ENCODE data around the gene S100A5. TPM values are rescaled to one million over a fixed set of nuclear protein-coding genes. Genes with fewer than 3 reads are reported as not detected.

The S100A5 gene
- total RNA-seq, 1 donor from 2014 or later = 0.39 TPM

- H3K4me1 Mint-ChIP-seq (ENCODE audit: low read depth, unreplicated experiment) = peaks cover 20% of the 10 kb centered on the region
- Histone ChIP-seq H3K4me2 (ENCODE audit: low read length) (no peak overlapping the region), H2AFZ (ENCODE audit: low read depth, low read length) (no peak overlapping the region), H3K4me3 (ENCODE audit: insufficient read depth, low read depth, low read length) (no peak overlapping the region), H3K9ac (ENCODE audit: low read length) (no peak overlapping the region), H3K27me3 (ENCODE audit: insufficient read depth, low read length) (no peaks in the 10 kb centered on the region), H3K4me1 (ENCODE audit: insufficient read depth, low read length) (peaks cover 4% of the 10 kb centered on the region), H4K20me1 (ENCODE audit: insufficient read depth, low read length) (no peaks in the 10 kb centered on the region), H3K9me3 (ENCODE audit: insufficient read depth, low read depth, low read length) (no peaks in the 10 kb centered on the region), H3K36me3 (ENCODE audit: insufficient read depth, low read length) (no peaks in the 10 kb centered on the region), H3K79me2 (ENCODE audit: insufficient read depth, low read length) (no peaks in the 10 kb centered on the region), H3K27ac (ENCODE audit: low read depth, low read length) (no peak overlapping the region)
- H3K9me3 Mint-ChIP-seq (ENCODE audit: unreplicated experiment) = no peaks in the 10 kb centered on the region
- no peaks in the 10 kb centered on the region for H3K36me3 Mint-ChIP-seq (ENCODE audit: low read depth, unreplicated experiment)
- DNase-seq (ENCODE audit: low read depth) (no peak), FAIRE-seq (no peak)
- TF ChIP-seq CTCF (IDR thresholded peaks at IDR 0.05; ENCODE audit: insufficient read depth, low read depth, low read length) = no peak
- H3K27ac Mint-ChIP-seq (ENCODE audit: unreplicated experiment) = no peak overlapping the region
- no peak overlapping the region for H3K4me3 Mint-ChIP-seq (ENCODE audit: unreplicated experiment)
- no peaks in the 10 kb centered on the region for H3K27me3 Mint-ChIP-seq (ENCODE audit: low read depth, unreplicated experiment)
Measured at GRCh38 chr1:153527683-153528040, 13.1 kb downstream of the S100A5 start.

DNA sequence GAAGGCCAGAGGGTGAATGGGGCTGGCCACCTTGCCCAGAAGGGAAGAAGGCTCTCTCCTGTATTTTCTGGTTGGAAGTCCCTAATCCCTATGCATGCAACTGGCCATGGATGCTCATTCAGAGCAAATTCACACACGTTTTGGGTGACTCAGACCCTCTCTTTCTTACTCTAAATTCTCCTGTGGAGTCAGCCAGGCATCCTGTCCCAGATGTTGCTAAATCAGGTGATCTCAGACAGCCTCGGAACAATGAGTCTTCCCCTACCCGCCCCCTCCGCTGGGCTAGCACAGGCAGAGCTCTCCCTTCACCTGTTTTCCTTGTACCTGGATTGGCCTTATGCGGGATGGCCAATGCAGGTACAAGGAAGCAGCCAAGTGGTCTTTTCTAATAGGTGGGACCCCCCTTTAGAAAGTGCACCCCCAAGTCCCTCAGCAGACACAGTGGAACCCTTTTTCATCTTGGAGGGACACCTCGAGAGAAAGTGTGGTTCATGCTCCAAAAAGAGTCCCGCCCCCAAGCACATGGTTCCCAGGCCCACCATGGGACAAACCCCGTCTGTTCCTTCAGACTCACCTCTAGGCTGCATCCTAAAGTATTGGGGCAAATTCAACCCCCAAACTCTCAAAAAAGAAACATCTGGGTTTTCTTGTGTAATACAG lies 13.6 kb downstream of the S100A5 start:
- H3K27me3 ChIP-seq (ENCODE audit: insufficient read depth, low read length) = no peaks in the 10 kb centered on the region
- no peaks in the 10 kb centered on the region for H3K9me3 ChIP-seq (ENCODE audit: insufficient read depth, low read depth, low read length)
- H4K20me1 ChIP-seq (ENCODE audit: insufficient read depth, low read length) = no peaks in the 10 kb centered on the region
- no peaks in the 10 kb centered on the region for H3K36me3 ChIP-seq (ENCODE audit: insufficient read depth, low read length)
- no peak overlapping the region for H3K4me2 ChIP-seq (ENCODE audit: low read length)
- H3K9ac ChIP-seq (ENCODE audit: low read length) = no peak overlapping the region
- no peak for TF ChIP-seq EZH2 (IDR thresholded peaks at IDR 0.05; ENCODE audit: insufficient read depth, low read length)
- Mint-ChIP-seq H3K4me3 (ENCODE audit: unreplicated experiment) (no peak overlapping the region), H3K9me3 (ENCODE audit: unreplicated experiment) (no peaks in the 10 kb centered on the region), H3K36me3 (ENCODE audit: low read depth, unreplicated experiment) (no peaks in the 10 kb centered on the region), H3K27me3 (ENCODE audit: low read depth, unreplicated experiment) (no peaks in the 10 kb centered on the region), H3K4me1 (ENCODE audit: low read depth, unreplicated experiment) (peaks cover 15% of the 10 kb centered on the region), H3K27ac (ENCODE audit: unreplicated experiment) (no peak overlapping the region)
- FAIRE-seq = no peak
- H2AFZ ChIP-seq (ENCODE audit: low read depth, low read length) = no peak overlapping the region
- H3K79me2 ChIP-seq (ENCODE audit: insufficient read depth, low read length) = no peaks in the 10 kb centered on the region
- H3K4me1 ChIP-seq (ENCODE audit: insufficient read depth, low read length) = no peaks in the 10 kb centered on the region
- H3K27ac ChIP-seq (ENCODE audit: low read depth, low read length) = no peak overlapping the region
- DNase-seq (ENCODE audit: low read depth) = no peak
- H3K4me3 ChIP-seq (ENCODE audit: insufficient read depth, low read depth, low read length) = no peak overlapping the region

- FAIRE-seq (no peak), DNase-seq (ENCODE audit: low read depth) (no peak)
- Mint-ChIP-seq H3K27me3 (ENCODE audit: low read depth, unreplicated experiment) (no peaks in the 10 kb centered on the region), H3K36me3 (ENCODE audit: low read depth, unreplicated experiment) (no peaks in the 10 kb centered on the region), H3K27ac (ENCODE audit: unreplicated experiment) (no peak overlapping the region), H3K4me1 (ENCODE audit: low read depth, unreplicated experiment) (peaks cover 14% of the 10 kb centered on the region), H3K9me3 (ENCODE audit: unreplicated experiment) (no peaks in the 10 kb centered on the region), H3K4me3 (ENCODE audit: unreplicated experiment) (no peak overlapping the region)
- no peaks in the 10 kb centered on the region for H3K79me2 ChIP-seq (ENCODE audit: insufficient read depth, low read length)
- H3K4me2 ChIP-seq (ENCODE audit: low read length) = no peak overlapping the region
- no peaks in the 10 kb centered on the region for H3K9me3 ChIP-seq (ENCODE audit: insufficient read depth, low read depth, low read length)
- no peak overlapping the region for H3K27ac ChIP-seq (ENCODE audit: low read depth, low read length)
- no peak for TF ChIP-seq EZH2 (IDR thresholded peaks at IDR 0.05; ENCODE audit: insufficient read depth, low read length)
- TF ChIP-seq CTCF (IDR thresholded peaks at IDR 0.05; ENCODE audit: insufficient read depth, low read depth, low read length) = no peak
- H3K36me3 ChIP-seq (ENCODE audit: insufficient read depth, low read length) = no peaks in the 10 kb centered on the region
- no peak overlapping the region for H2AFZ ChIP-seq (ENCODE audit: low read depth, low read length)
- H3K27me3 ChIP-seq (ENCODE audit: insufficient read depth, low read length) = no peaks in the 10 kb centered on the region
- no peak overlapping the region for H3K4me3 ChIP-seq (ENCODE audit: insufficient read depth, low read depth, low read length)
- H3K9ac ChIP-seq (ENCODE audit: low read length) = no peak overlapping the region
- no peaks in the 10 kb centered on the region for H4K20me1 ChIP-seq (ENCODE audit: insufficient read depth, low read length)
- H3K4me1 ChIP-seq (ENCODE audit: insufficient read depth, low read length) = no peaks in the 10 kb centered on the region
Measured at GRCh38 chr1:153526132-153526543, 14.6 kb downstream of the S100A5 start.
